ENCODE measurements around the gene OAF. TPM values are rescaled to one million over a fixed set of nuclear protein-coding genes. Genes with fewer than 3 reads are reported as not detected.
A peak's percentile ranks its signal among the peaks of the same experiment; 100 is the strongest.

The OAF gene
- total RNA-seq, 2 donors from 2014 or later = 1.7 to 3.6 TPM

DNA sequence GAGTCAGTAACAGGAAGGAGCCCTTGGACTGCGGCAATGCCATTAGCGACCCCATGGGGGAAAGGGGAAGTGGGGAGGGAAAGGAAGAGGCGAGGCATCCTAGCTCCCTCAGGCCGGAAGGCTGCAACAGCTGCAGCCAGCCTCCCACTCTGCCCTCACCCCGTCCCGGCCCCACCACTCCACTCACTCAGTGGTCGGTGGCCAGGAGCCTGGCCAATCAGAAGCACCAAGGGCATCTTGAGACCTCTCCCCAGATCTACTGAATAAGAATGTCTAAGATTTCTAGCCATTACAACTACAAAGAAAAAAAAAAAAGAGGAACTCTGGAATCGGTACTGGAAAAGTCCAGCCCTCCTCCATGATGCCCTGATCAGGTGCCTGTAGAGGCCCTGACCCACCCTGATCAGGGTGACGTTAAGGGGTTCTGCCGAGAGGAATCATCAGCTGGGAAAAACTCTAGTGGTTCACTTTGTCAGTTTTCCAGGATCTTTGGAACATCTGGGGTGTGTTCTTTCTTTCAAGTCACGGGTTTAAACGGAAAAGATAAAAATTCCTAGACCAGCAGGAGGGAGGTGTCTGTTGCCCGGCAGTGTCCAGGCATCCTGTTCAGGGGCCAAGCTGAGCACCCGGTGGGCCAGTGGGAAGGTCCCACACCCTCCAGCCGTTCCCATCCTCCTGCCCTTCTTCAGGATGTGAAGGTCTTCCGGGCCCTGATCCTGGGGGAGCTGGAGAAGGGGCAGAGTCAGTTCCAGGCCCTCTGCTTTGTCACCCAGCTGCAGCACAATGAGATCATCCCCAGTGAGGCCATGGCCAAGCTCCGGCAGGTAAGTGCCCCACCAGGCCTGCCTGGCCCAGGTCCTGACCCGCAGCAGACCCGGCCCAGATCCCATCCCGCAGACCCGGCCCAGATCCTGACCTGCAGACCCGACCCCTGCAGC, 14.4 kb downstream of the OAF start:
- DNase-seq = no peak
- no peak overlapping the region for H3K27ac ChIP-seq (ENCODE audit: low read depth, low read length)
- H3K9ac ChIP-seq (ENCODE audit: extremely low read depth, low read length, poor library complexity, severe bottlenecking) = no peak overlapping the region
- no peak overlapping the region for H3K4me3 Mint-ChIP-seq
- no peaks in the 10 kb centered on the region for H3K4me1 ChIP-seq (ENCODE audit: control insufficient read depth, insufficient read depth, low read length)
- WGBS, 2 experiments (ENCODE audit: insufficient coverage in 1 of 2, insufficient read length in 1 of 2) = 74 to 81% methylated on average over 8 to 20 of the region's 22 CpGs
- TF ChIP-seq CTCF (conservative IDR thresholded peaks at IDR 0.05) = no peak
- peaks cover 16% of the 10 kb centered on the region for H3K4me1 Mint-ChIP-seq
- no peaks in the 10 kb centered on the region for H3K36me3 Mint-ChIP-seq (ENCODE audit: low read depth)
- H3K36me3 ChIP-seq (ENCODE audit: control insufficient read depth, insufficient read depth, low read length) = no peaks in the 10 kb centered on the region
- no peak overlapping the region for H3K27ac Mint-ChIP-seq
- no peak overlapping the region for H3K4me3 ChIP-seq (ENCODE audit: low read length)
- no peaks in the 10 kb centered on the region for H3K9me3 Mint-ChIP-seq
- no peaks in the 10 kb centered on the region for H3K9me3 ChIP-seq (ENCODE audit: control insufficient read depth, low read length)
- peaks cover 16% of the 10 kb centered on the region for H3K27me3 ChIP-seq (ENCODE audit: control insufficient read depth, insufficient read depth, low read length, poor library complexity, severe bottlenecking)
- peaks cover 37% of the 10 kb centered on the region for H3K27me3 Mint-ChIP-seq (ENCODE audit: insufficient read depth)

DNA sequence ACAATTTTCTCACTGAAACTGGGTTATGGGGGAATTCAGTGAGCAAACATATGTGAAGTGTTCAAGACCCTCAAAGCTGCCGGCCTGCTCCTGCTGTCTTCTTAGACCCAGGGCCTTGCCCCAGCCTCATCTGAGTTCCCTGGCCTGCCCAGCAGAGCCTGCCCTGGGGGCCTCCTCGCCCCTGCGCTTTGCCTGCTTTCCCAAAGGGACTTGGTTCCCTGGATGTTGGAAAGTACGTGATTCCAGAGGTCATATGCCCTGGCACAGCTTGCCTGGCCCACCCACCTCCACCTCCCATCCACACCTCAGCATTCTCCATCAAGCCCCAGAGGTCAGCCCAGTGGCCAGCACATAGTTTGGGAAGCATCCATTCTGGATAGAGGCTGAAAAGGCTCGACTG, 15.4 kb downstream of the OAF start:
- Histone ChIP-seq H3K4me1 (ENCODE audit: control insufficient read depth, insufficient read depth, low read length) (no peaks in the 10 kb centered on the region), H3K36me3 (ENCODE audit: control insufficient read depth, insufficient read depth, low read length) (no peaks in the 10 kb centered on the region), H3K27ac (ENCODE audit: low read depth, low read length) (no peak overlapping the region), H3K4me3 (ENCODE audit: low read length) (no peak overlapping the region), H3K27me3 (ENCODE audit: control insufficient read depth, insufficient read depth, low read length, poor library complexity, severe bottlenecking) (peaks cover 14% of the 10 kb centered on the region), H3K9ac (ENCODE audit: extremely low read depth, low read length, poor library complexity, severe bottlenecking) (no peak overlapping the region), H3K9me3 (ENCODE audit: control insufficient read depth, low read length) (no peaks in the 10 kb centered on the region)
- WGBS, 2 experiments (ENCODE audit: insufficient coverage in 1 of 2, insufficient read length in 1 of 2) = 87 to 100% methylated on average over 3 to 5 of the region's 5 CpGs
- Mint-ChIP-seq H3K27me3 (ENCODE audit: insufficient read depth) (peaks cover 35% of the 10 kb centered on the region), H3K36me3 (ENCODE audit: low read depth) (no peaks in the 10 kb centered on the region), H3K4me3 (no peak overlapping the region), H3K9me3 (no peaks in the 10 kb centered on the region), H3K4me1 (peaks cover 6% of the 10 kb centered on the region), H3K27ac (no peak overlapping the region)
- DNase-seq = no peak
- no peak for TF ChIP-seq CTCF (conservative IDR thresholded peaks at IDR 0.05)

GRCh38 chr11:120226714-120227113, 15.9 kb downstream of the OAF start:
- DNase-seq = no peak
- H3K36me3 Mint-ChIP-seq (ENCODE audit: low read depth) = no peaks in the 10 kb centered on the region
- Histone ChIP-seq H3K9me3 (ENCODE audit: control insufficient read depth, low read length) (no peaks in the 10 kb centered on the region), H3K4me3 (ENCODE audit: low read length) (no peak overlapping the region), H3K9ac (ENCODE audit: extremely low read depth, low read length, poor library complexity, severe bottlenecking) (no peak overlapping the region), H3K36me3 (ENCODE audit: control insufficient read depth, insufficient read depth, low read length) (no peaks in the 10 kb centered on the region), H3K27ac (ENCODE audit: low read depth, low read length) (no peak overlapping the region), H3K27me3 (ENCODE audit: control insufficient read depth, insufficient read depth, low read length, poor library complexity, severe bottlenecking) (peaks cover 14% of the 10 kb centered on the region), H3K4me1 (ENCODE audit: control insufficient read depth, insufficient read depth, low read length) (no peaks in the 10 kb centered on the region)
- H3K27ac Mint-ChIP-seq = no peak overlapping the region
- H3K27me3 Mint-ChIP-seq (ENCODE audit: insufficient read depth) = peaks cover 34% of the 10 kb centered on the region
- H3K4me3 Mint-ChIP-seq = no peak overlapping the region
- peak; percentile 29 for TF ChIP-seq CTCF (conservative IDR thresholded peaks at IDR 0.05)
- no peaks in the 10 kb centered on the region for H3K9me3 Mint-ChIP-seq
- H3K4me1 Mint-ChIP-seq = peaks cover 3% of the 10 kb centered on the region
- 84 to 86% methylated on average over 12 to 13 of the region's 13 CpGs for WGBS, 2 experiments (ENCODE audit: insufficient coverage in 1 of 2, insufficient read length in 1 of 2)
